WTC11 (cell line): ENCODE measurements around the gene NEK11.

Experiments used
- ELF4 ChIP-seq: sonication (generic); formaldehyde crosslinking; IDR thresholded peaks from 2 replicates; pipeline ENCODE4 v1.8.1; 2022; ENCODE audit warnings: low read depth, mild to moderate bottlenecking, moderate library complexity, missing genetic modification reagents
- IRF2 ChIP-seq: sonication (generic); formaldehyde crosslinking; IDR thresholded peaks from 2 replicates; pipeline ENCODE4 v1.8.0; 2022; ENCODE audit warnings: low read depth, missing genetic modification reagents, borderline replicate concordance
- TEAD1 ChIP-seq: sonication (generic); formaldehyde crosslinking; IDR thresholded peaks from 2 replicates; pipeline ENCODE4 v1.8.0; 2022; ENCODE audit warnings: mild to moderate bottlenecking, missing genetic modification reagents
- TF ChIP-seq, protein P1 (sequence below): fragments of 200-600 bp; IDR thresholded peaks from 2 replicates; pipeline ENCODE4 v1.8.0; 2022; ENCODE audit warnings: antibody characterized with exemption
- TF ChIP-seq, protein P2 (sequence below): sonication (generic); formaldehyde crosslinking; IDR thresholded peaks from 2 replicates; pipeline ENCODE4 v1.8.1; 2023; ENCODE audit warnings: mild to moderate bottlenecking, missing genetic modification reagents, moderate library complexity

DNA sequence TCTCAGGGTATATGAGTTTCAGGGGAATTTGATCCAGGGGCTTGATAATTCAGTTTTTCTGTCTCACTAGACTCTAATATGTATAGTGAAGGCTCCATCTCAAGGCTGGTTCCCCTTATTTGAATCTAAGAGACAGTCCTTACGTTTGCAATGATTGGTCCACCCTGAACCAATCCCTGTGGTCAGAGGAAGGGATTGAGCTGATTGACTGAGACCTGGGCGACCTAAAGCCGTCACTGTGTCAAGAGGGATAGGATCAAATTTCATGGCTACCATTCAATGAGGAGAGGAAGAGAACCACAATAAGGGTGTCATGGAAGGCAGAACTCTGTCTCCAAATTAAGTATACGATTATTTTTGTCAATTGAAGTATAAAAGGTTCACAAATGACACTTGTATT, 371.2 kb downstream of the NEK11 start:
- TF ChIP-seq, protein P1, sequence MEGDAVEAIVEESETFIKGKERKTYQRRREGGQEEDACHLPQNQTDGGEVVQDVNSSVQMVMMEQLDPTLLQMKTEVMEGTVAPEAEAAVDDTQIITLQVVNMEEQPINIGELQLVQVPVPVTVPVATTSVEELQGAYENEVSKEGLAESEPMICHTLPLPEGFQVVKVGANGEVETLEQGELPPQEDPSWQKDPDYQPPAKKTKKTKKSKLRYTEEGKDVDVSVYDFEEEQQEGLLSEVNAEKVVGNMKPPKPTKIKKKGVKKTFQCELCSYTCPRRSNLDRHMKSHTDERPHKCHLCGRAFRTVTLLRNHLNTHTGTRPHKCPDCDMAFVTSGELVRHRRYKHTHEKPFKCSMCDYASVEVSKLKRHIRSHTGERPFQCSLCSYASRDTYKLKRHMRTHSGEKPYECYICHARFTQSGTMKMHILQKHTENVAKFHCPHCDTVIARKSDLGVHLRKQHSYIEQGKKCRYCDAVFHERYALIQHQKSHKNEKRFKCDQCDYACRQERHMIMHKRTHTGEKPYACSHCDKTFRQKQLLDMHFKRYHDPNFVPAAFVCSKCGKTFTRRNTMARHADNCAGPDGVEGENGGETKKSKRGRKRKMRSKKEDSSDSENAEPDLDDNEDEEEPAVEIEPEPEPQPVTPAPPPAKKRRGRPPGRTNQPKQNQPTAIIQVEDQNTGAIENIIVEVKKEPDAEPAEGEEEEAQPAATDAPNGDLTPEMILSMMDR: no peak
- TF ChIP-seq IRF2 (CRISPR knock-in tag) (no peak), TEAD1 (no peak), ELF4 (no peak)
- TF ChIP-seq, protein P2, sequence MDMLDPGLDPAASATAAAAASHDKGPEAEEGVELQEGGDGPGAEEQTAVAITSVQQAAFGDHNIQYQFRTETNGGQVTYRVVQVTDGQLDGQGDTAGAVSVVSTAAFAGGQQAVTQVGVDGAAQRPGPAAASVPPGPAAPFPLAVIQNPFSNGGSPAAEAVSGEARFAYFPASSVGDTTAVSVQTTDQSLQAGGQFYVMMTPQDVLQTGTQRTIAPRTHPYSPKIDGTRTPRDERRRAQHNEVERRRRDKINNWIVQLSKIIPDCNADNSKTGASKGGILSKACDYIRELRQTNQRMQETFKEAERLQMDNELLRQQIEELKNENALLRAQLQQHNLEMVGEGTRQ: no peak
